Nephron (organoid): Measurements from ENCODE around the gene ALLC.
"Not testable (repeated sequence)": the region's sequence is repeated elsewhere in the genome, so short reads cannot be mapped to it uniquely, and the experiment has no call there.

Experiments used
- H3K27ac Mint-ChIP-seq, 3 experiments: 2 replicates each; pipeline ENCODE4 v1.8.0; 2020; ENCODE audit warnings: mixed read lengths in 3 of 3, mild to moderate bottlenecking in 2 of 3, moderate library complexity in 1 of 3
- H3K27me3 Mint-ChIP-seq: 2 replicates; pipeline ENCODE4 v1.8.0; 2021; ENCODE audit warnings: low read depth, mild to moderate bottlenecking, moderate library complexity, mixed read lengths
- H3K36me3 Mint-ChIP-seq: 2 replicates; pipeline ENCODE4 v1.8.0; 2020; ENCODE audit warnings: low read depth, mixed read lengths
- H3K4me1 Mint-ChIP-seq: 2 replicates; pipeline ENCODE4 v1.8.0; 2020; ENCODE audit warnings: mixed read lengths
- H3K4me3 Mint-ChIP-seq, 3 experiments: 2 replicates each; pipeline ENCODE4 v1.8.0; 2020; ENCODE audit warnings: mild to moderate bottlenecking in 3 of 3, mixed read lengths in 3 of 3, moderate library complexity in 2 of 3
- H3K9me3 Mint-ChIP-seq: 2 replicates; pipeline ENCODE4 v1.8.0; 2020; ENCODE audit warnings: mixed read lengths
- CTCF ChIP-seq, 3 experiments: fragments of 200-600 bp; sonication (generic); IDR thresholded peaks; one replicate each; pipeline ENCODE4 v1.5.0; 2021; ENCODE audit warnings: antibody characterized with exemption in 3 of 3; ENCODE audit not compliant: unreplicated experiment in 3 of 3

Gene ALLC

GRCh38 chr2:3612639-3613523 is 45.1 kb upstream of the ALLC start:
- H3K36me3 Mint-ChIP-seq = peaks cover 8% of the 10 kb centered on the region
- H3K9me3 Mint-ChIP-seq = peaks cover 21% of the 10 kb centered on the region
- no peak overlapping the region for H3K4me3 Mint-ChIP-seq
- H3K27me3 Mint-ChIP-seq = peaks cover 3% of the 10 kb centered on the region
- H3K27ac Mint-ChIP-seq = no peak overlapping the region
- peaks cover 5% of the 10 kb centered on the region for H3K4me1 Mint-ChIP-seq
- TF ChIP-seq CTCF (IDR thresholded peaks at IDR 0.05; ENCODE audit: unreplicated experiment in 3 of 3) = no peak

GRCh38 chr2:3613524-3613905 is 44.5 kb upstream of the ALLC start:
- H3K4me1 Mint-ChIP-seq = no peaks in the 10 kb centered on the region
- no peak for TF ChIP-seq CTCF (IDR thresholded peaks at IDR 0.05; ENCODE audit: unreplicated experiment in 3 of 3)
- H3K9me3 Mint-ChIP-seq = peaks cover 26% of the 10 kb centered on the region
- H3K27me3 Mint-ChIP-seq = peaks cover 3% of the 10 kb centered on the region
- H3K36me3 Mint-ChIP-seq = peaks cover 10% of the 10 kb centered on the region
- H3K27ac Mint-ChIP-seq = no peak overlapping the region
- H3K4me3 Mint-ChIP-seq = no peak overlapping the region

GRCh38 chr2:3614743-3615142 is 43.3 kb upstream of the ALLC start:
- H3K36me3 Mint-ChIP-seq, H3K27ac Mint-ChIP-seq, H3K27me3 Mint-ChIP-seq, H3K4me1 Mint-ChIP-seq, H3K4me3 Mint-ChIP-seq: not testable (repeated sequence)
- peaks cover 29% of the 10 kb centered on the region for H3K9me3 Mint-ChIP-seq

- H3K4me3 Mint-ChIP-seq, H3K27me3 Mint-ChIP-seq, H3K4me1 Mint-ChIP-seq, H3K36me3 Mint-ChIP-seq, H3K27ac Mint-ChIP-seq: not testable (repeated sequence)
- peaks cover 29% of the 10 kb centered on the region for H3K9me3 Mint-ChIP-seq
Measured at GRCh38 chr2:3615541-3616200, 42.3 kb upstream of the ALLC start.

GRCh38 chr2:3616435-3617197 is 41.4 kb upstream of the ALLC start:
- H3K9me3 Mint-ChIP-seq = peaks cover 34% of the 10 kb centered on the region
- not testable (repeated sequence) for H3K4me3 Mint-ChIP-seq, H3K27me3 Mint-ChIP-seq, H3K4me1 Mint-ChIP-seq, H3K27ac Mint-ChIP-seq, H3K36me3 Mint-ChIP-seq

- no peak for TF ChIP-seq CTCF (IDR thresholded peaks at IDR 0.05; ENCODE audit: unreplicated experiment in 3 of 3)
- H3K4me1 Mint-ChIP-seq = no peaks in the 10 kb centered on the region
- H3K4me3 Mint-ChIP-seq = no peak overlapping the region
- peaks cover 10% of the 10 kb centered on the region for H3K36me3 Mint-ChIP-seq
- no peak overlapping the region for H3K27ac Mint-ChIP-seq
- peaks cover 29% of the 10 kb centered on the region for H3K9me3 Mint-ChIP-seq
- H3K27me3 Mint-ChIP-seq = peaks cover 3% of the 10 kb centered on the region
Measured at GRCh38 chr2:3617198-3617890, 40.7 kb upstream of the ALLC start.

- no peak overlapping the region for H3K4me3 Mint-ChIP-seq
- TF ChIP-seq CTCF (IDR thresholded peaks at IDR 0.05; ENCODE audit: unreplicated experiment in 3 of 3) = no peak
- H3K27ac Mint-ChIP-seq = no peak overlapping the region
Measured at GRCh38 chr2:3618367-3618766, 39.6 kb upstream of the ALLC start.

More at GRCh38 chr2:3618367-3618766, 39.6 kb upstream of the ALLC start:
- Mint-ChIP-seq H3K36me3 (peaks cover 10% of the 10 kb centered on the region), H3K27me3 (peaks cover 3% of the 10 kb centered on the region), H3K4me1 (no peaks in the 10 kb centered on the region), H3K9me3 (peaks cover 32% of the 10 kb centered on the region)
